GM20000 (cell line): Measurements from ENCODE around the gene LCA5.

ENCODE experiments used
- DNase-seq: peaks from one replicate; pipeline ENCODE4 v3.0.0; 2012; ENCODE audit warnings: low spot score
- TF ChIP-seq, protein P1 (sequence below): IDR thresholded peaks from 2 replicates; pipeline ENCODE4 v1.5.1; 2012; ENCODE audit warnings: mild to moderate bottlenecking, control low read depth; ENCODE audit errors: extremely low read depth, missing control alignments

Gene LCA5

DNA sequence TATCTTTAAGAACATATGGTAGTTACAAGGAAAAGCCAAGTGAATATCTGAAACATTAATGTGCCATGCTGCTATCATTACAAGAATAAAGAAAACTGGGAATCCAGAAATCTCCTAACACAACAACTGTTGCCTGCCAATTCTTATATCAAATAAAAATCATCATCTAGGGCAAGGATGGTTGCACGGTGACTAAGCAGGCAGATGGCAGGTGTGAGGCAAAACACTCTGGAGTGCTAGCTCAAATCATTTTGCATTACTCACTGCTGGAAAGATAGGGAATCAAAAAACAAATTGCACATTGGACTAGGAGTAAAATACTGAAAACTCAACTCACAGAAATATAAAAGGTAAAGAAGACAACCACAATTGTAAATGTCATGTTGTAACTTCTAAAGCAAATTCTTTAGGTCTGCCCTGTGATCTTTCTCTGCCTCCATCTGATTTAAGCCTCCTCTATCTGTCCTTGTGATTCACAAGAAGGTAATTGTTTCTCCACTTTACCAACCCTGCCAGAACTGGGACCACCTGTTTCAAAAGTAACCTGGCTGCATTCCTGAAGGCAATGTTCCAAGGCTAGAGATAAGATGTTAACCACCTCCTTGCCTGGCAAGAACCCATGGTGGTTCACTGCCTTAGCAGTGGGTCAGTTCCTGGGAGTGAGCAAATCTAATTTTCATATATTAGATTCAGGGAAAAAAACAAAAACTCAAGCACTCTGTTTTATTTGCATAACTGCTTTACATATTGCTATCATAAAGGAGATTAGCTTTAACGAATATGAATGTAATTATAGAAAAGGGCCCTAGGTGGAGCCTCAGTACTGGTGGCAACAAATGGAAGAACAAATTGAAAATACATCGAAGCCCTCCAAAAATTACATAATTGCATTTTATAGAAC, 33.1 kb upstream of the LCA5 start:
- DNase-seq: peak; percentile 27
- TF ChIP-seq, protein P1, sequence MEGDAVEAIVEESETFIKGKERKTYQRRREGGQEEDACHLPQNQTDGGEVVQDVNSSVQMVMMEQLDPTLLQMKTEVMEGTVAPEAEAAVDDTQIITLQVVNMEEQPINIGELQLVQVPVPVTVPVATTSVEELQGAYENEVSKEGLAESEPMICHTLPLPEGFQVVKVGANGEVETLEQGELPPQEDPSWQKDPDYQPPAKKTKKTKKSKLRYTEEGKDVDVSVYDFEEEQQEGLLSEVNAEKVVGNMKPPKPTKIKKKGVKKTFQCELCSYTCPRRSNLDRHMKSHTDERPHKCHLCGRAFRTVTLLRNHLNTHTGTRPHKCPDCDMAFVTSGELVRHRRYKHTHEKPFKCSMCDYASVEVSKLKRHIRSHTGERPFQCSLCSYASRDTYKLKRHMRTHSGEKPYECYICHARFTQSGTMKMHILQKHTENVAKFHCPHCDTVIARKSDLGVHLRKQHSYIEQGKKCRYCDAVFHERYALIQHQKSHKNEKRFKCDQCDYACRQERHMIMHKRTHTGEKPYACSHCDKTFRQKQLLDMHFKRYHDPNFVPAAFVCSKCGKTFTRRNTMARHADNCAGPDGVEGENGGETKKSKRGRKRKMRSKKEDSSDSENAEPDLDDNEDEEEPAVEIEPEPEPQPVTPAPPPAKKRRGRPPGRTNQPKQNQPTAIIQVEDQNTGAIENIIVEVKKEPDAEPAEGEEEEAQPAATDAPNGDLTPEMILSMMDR: peak; percentile 21

DNA sequence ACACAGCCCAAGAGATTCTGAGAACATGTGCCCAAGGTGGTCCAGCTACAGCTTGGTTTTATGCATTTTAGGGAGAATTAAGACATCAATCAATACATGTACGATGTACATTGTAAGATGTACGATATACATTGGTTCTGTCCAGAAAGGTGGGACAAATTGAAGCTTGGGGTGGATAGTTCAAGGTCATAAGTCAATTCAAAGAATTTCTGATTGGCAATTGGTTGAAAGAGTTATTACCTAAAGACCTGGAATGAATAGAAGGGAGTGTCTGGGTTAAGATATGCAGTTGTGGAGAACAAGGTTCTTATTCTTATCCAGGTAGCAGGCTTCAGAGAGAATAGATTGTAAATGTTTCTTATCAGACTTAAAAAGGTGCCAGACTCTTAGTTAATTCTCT, 31.8 kb upstream of the LCA5 start:
- no peak for DNase-seq
- TF ChIP-seq, protein P1: no peak

DNA sequence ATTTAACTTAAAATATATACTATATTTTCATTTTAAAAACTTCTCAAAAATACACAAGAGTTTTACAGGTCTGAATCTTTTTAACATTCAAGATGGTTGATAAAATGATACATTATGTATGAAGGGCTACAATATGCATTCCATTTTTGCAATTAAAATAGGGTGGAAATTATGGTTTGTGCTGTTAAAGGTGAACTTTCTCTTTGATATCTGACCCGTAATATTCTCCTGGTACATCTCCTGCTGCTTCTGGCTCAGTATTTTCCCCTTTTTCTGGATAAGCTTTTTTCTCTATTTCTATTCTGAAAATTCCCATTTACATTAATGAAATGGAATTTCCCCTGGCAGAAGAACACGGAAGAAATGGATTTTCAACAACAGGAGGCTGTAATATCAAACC, 27.4 kb upstream of the LCA5 start:
- no peak for DNase-seq
- TF ChIP-seq, protein P1: no peak

DNA sequence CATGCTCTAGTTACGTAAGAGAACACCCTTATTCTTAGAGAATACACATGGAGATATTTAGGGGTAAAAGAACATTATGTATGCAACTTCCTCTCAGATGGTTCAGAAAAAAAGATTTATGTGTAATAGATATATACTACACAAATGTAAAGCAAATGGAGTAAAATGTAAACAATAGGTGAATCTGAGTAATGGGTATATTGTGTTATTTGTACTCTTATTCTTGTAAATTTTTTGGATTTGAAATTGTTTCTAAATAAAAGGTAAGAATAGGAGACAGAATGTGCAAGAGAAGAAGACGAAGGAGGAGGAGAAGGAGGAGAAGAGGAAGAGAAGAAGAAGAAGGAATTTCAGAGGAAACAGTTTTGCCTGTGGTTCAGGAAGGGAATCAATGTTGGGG, 22.5 kb upstream of the LCA5 start:
- DNase-seq: no peak
- TF ChIP-seq, protein P1: no peak

DNA sequence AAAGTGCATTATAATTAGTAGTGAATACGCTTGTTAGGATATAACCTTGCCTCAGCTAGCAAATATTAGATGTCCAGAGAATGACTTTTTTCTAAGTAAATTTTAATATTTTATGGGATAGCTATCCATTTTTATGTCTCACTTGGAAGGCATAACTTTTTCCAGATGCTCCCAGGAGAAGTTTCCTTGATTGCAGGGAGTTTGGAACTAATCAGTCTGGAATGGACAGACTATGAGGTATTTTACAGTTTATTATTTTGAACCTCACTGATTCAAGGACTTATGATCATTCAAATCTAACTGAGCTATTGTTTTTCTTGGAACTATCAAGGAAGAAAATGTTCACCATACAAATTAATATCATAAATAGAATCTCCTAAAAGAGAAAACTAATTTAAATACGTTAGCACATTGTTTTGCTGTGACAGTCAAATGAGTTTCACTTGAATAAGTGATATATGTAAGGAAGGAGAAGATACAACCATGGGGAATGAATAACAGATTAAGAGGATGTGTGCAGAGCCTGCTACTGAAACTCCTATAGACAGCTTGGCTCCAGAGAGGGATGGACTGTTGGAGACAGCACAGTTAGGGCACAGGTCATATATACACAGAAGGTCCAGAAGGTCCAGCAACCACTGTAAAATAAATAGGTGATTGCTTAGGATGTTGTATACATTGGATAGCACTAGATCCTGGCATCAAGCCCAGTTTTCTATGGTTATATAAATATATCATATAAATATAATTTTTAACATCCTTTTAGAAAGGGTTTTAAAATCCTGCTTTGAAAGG, 20.6 kb upstream of the LCA5 start:
- TF ChIP-seq, protein P1: no peak
- DNase-seq: no peak

DNA sequence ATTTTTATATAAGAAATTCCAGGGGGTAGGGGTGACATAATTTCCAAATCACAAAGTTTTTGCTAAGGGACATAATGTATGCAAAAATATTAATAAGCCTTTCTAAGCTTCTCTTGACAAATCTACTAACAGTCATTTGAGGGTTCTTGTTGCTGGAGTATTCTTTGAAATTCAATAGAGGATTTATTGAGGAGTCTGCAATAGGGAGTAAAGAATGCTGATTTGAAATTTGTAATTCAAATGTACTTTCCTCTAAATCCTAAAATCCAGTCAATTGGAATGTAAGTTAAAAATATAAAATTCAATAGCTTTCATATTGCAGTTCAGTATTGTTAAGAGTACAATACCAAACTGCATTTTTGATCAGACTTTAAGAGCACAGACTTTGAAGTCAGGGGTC, 17.1 kb upstream of the LCA5 start:
- DNase-seq: no peak
- TF ChIP-seq, protein P1: no peak

DNA sequence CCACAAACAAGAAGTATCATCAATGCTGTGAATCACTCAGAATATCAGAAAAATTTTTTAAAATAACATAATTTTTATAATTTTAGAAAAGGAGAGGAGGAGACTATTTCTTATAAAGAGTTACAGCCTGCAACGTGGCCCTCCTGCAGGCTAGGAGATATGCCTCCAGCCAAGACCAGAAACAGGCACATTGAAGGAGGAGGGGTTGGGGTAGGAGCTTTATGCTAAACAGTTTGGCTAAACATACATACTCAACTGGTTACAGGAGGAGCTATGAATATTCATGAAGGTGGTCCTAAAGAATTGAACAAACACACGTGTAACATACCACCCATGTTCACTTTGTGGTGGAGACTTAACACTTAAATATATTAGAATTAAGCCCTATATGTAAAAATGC, 14.2 kb upstream of the LCA5 start:
- DNase-seq: no peak
- TF ChIP-seq, protein P1: no peak
